GM12873 (cell line): ENCODE data around the gene MEDAG.

Source experiments
- TF ChIP-seq, protein P1 (sequence below): IDR thresholded peaks from 2 replicates; pipeline ENCODE4 v1.5.1; 2012; ENCODE audit warnings: low read depth, mild to moderate bottlenecking, moderate library complexity, low read length, control low read depth; ENCODE audit not compliant: insufficient read depth; ENCODE audit errors: missing control alignments

The MEDAG gene

GRCh38 chr13:30872685-30873461 is 33.2 kb upstream of the MEDAG start:
- TF ChIP-seq, protein P1, sequence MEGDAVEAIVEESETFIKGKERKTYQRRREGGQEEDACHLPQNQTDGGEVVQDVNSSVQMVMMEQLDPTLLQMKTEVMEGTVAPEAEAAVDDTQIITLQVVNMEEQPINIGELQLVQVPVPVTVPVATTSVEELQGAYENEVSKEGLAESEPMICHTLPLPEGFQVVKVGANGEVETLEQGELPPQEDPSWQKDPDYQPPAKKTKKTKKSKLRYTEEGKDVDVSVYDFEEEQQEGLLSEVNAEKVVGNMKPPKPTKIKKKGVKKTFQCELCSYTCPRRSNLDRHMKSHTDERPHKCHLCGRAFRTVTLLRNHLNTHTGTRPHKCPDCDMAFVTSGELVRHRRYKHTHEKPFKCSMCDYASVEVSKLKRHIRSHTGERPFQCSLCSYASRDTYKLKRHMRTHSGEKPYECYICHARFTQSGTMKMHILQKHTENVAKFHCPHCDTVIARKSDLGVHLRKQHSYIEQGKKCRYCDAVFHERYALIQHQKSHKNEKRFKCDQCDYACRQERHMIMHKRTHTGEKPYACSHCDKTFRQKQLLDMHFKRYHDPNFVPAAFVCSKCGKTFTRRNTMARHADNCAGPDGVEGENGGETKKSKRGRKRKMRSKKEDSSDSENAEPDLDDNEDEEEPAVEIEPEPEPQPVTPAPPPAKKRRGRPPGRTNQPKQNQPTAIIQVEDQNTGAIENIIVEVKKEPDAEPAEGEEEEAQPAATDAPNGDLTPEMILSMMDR, result no peak

DNA sequence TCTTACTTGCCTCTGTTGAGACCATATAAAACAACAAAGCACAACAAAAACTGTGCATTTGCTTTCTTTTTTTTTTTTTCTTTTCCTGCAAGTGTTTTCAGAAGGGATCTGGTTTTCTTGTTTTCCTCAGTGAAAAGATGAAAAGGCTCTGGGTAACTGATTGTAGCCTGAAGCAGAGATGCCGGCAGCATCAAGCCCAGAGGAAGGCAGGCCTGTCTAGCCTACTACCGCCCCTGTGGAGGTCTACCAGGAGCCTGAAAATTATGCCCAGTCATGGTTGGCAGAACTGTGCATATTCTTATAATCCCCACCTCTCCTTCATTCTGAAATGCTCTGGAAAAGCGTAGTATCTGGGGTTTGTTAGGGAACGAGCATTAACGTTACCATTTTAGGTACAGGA is 32.6 kb upstream of the MEDAG start:
- TF ChIP-seq, protein P1, result no peak

GRCh38 chr13:30874111-30874510 is 32.0 kb upstream of the MEDAG start:
- TF ChIP-seq, protein P1, result no peak

GRCh38 chr13:30874561-30874960 is 31.5 kb upstream of the MEDAG start:
- TF ChIP-seq, protein P1, result no peak

- TF ChIP-seq, protein P1, result no peak
These were observed 28.7 kb upstream of the MEDAG start for GRCh38 chr13:30877335-30877734.

DNA sequence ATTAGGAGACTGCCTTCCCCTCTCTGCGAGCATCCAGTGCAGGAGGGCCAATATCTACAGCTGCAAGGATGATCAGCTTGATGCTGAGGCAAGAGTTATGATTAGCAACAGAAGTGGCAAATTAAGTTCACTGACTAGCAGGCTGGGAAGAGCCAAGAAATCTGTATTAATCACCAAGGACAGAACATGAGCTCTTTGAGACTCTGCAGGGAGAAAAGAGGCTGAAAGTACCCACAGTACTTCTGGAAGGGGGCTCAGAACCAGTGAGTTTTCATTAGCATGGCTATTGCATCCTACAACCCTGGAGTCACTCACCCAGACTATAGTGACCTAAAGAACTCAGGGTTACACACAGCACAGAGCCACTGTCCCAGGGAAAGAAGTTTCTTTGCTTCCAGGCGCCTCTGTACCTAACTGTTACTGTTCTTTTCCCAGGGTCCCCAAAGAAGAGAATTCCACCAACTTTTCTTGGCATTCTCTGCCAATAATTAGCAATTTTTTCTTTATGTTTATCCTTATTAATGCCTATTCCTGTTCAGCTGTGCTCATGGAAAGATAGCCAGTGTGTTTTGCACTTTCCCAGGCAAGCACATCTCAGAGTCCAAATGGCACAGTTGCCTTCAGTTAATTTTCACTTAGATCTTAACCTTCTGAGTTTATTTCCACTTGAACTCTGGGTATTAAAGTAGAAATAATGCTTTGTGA is 25.8 kb upstream of the MEDAG start:
- TF ChIP-seq, protein P1, result no peak

DNA sequence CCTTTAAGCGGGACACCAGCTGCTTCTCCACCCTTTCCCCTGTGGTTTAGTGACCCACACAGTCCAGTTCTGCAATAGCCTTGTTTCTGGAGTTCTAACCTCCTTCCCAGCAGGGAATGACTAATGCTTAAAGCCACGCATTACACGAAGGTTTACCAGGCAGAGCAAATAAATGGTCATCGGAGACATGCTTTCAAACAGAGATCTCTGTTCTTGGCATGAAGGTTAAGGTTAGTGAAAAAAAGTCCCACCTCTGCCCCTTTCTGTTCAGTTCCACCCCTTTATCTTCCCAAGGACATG is 25.3 kb upstream of the MEDAG start:
- TF ChIP-seq, protein P1, result no peak
